Fibroblast of the conjunctiva (primary cell): ENCODE measurements around the gene SLC4A1.
A peak's percentile ranks its signal among the peaks of the same experiment; 100 is the strongest.
"Not testable (repeated sequence)": the region's sequence is repeated elsewhere in the genome, so short reads cannot be mapped to it uniquely, and the experiment has no call there.

Experiments used
- DNase-seq: peaks from one replicate; pipeline ENCODE4 v3.0.0-alpha.2; 2010; ENCODE audit warnings: low read depth

SLC4A1 gene

GRCh38 chr17:44256671-44257070 is 11.3 kb downstream of the SLC4A1 start:
- no peak for DNase-seq

GRCh38 chr17:44255915-44256314 is 12.0 kb downstream of the SLC4A1 start:
- DNase-seq, result no peak

GRCh38 chr17:44254361-44255095 is 13.4 kb downstream of the SLC4A1 start:
- DNase-seq, result no peak

GRCh38 chr17:44253006-44253405 is 14.9 kb downstream of the SLC4A1 start:
- DNase-seq, result no peak

- no peak for DNase-seq
Measured at GRCh38 chr17:44251062-44251461, 16.9 kb downstream of the SLC4A1 start.

GRCh38 chr17:44249501-44250246 is 18.3 kb downstream of the SLC4A1 start:
- no peak for DNase-seq

- no peak for DNase-seq
Measured at GRCh38 chr17:44247876-44248736, 19.8 kb downstream of the SLC4A1 start.

GRCh38 chr17:44247440-44247841 is 20.5 kb downstream of the SLC4A1 start:
- no peak for DNase-seq

GRCh38 chr17:44241106-44241624 is 26.8 kb downstream of the SLC4A1 start:
- DNase-seq, result no peak

GRCh38 chr17:44237886-44238285 is 30.0 kb downstream of the SLC4A1 start:
- DNase-seq, result not testable (repeated sequence)

GRCh38 chr17:44236444-44236991 is 31.4 kb downstream of the SLC4A1 start:
- no peak for DNase-seq

GRCh38 chr17:44235583-44235936 is 32.4 kb downstream of the SLC4A1 start:
- DNase-seq, result no peak

- no peak for DNase-seq
Measured at GRCh38 chr17:44233582-44233981, 34.4 kb downstream of the SLC4A1 start.

- no peak for DNase-seq
Measured at GRCh38 chr17:44232061-44232460, 35.9 kb downstream of the SLC4A1 start.

GRCh38 chr17:44230140-44230539 is 37.8 kb downstream of the SLC4A1 start:
- DNase-seq, result no peak

GRCh38 chr17:44229090-44229489 is 38.8 kb downstream of the SLC4A1 start:
- no peak for DNase-seq

GRCh38 chr17:44223541-44224071 is 44.3 kb downstream of the SLC4A1 start:
- peak; percentile 78 for DNase-seq

- DNase-seq, result no peak
Measured at GRCh38 chr17:44222112-44222869, 45.6 kb downstream of the SLC4A1 start.

GRCh38 chr17:44221862-44222111 is 46.1 kb downstream of the SLC4A1 start:
- DNase-seq, result no peak

GRCh38 chr17:44221084-44221861 is 46.7 kb downstream of the SLC4A1 start:
- no peak for DNase-seq
